Keratinocyte (primary cell): ENCODE data around the gene TGFBRAP1.

Source experiments
- EZH2 ChIP-seq: IDR thresholded peaks from one replicate; pipeline ENCODE4 v1.6.1; 2012; ENCODE audit warnings: inconsistent platforms, mild to moderate bottlenecking, low read length, moderate library complexity
- TF ChIP-seq, protein P1 (sequence below), 3 experiments: IDR thresholded peaks in 1 of 3; conservative IDR thresholded peaks in 1 of 3; optimal IDR thresholded peaks in 1 of 3; 2 replicates in 2 of 3; 3 replicates in 1 of 3; pipeline versions ENCODE3 to v1.5.1; 2011; ENCODE audit warnings: low read length in 3 of 3, mild to moderate bottlenecking in 3 of 3, moderate library complexity in 2 of 3, control low read depth in 1 of 3, inconsistent platforms in 1 of 3; ENCODE audit not compliant: insufficient read depth in 2 of 3; ENCODE audit errors: extremely low read depth in 1 of 3

DNA sequence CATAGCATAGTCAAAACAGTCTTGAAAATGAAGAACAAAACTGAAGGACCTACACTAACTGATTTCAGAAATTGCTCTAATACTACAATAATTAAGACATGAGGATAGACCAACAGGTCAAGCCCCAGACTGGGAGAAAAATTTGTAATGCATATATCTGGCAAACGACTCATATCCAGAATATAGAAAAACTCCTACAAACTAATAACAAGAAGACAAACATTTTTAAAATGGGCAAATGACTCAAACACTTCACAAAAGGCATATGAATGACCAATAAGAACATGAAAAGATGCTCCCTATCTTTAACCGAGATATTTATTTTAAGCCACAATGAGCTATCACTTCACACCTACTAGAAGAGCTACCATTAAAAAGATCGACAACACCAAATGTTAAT lies 14.2 kb downstream of the TGFBRAP1 start:
- TF ChIP-seq, protein P1, sequence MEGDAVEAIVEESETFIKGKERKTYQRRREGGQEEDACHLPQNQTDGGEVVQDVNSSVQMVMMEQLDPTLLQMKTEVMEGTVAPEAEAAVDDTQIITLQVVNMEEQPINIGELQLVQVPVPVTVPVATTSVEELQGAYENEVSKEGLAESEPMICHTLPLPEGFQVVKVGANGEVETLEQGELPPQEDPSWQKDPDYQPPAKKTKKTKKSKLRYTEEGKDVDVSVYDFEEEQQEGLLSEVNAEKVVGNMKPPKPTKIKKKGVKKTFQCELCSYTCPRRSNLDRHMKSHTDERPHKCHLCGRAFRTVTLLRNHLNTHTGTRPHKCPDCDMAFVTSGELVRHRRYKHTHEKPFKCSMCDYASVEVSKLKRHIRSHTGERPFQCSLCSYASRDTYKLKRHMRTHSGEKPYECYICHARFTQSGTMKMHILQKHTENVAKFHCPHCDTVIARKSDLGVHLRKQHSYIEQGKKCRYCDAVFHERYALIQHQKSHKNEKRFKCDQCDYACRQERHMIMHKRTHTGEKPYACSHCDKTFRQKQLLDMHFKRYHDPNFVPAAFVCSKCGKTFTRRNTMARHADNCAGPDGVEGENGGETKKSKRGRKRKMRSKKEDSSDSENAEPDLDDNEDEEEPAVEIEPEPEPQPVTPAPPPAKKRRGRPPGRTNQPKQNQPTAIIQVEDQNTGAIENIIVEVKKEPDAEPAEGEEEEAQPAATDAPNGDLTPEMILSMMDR (optimal IDR thresholded peaks at IDR 0.05 in 1 of 3, IDR thresholded peaks at IDR 0.05 in 1 of 3, conservative IDR thresholded peaks at IDR 0.05 in 1 of 3; ENCODE audit: extremely low read depth in 1 of 3, insufficient read depth in 2 of 3, low read length in 3 of 3), result no peak
- TF ChIP-seq EZH2, result no peak
